ENCODE measurements around the gene INS.

DNA sequence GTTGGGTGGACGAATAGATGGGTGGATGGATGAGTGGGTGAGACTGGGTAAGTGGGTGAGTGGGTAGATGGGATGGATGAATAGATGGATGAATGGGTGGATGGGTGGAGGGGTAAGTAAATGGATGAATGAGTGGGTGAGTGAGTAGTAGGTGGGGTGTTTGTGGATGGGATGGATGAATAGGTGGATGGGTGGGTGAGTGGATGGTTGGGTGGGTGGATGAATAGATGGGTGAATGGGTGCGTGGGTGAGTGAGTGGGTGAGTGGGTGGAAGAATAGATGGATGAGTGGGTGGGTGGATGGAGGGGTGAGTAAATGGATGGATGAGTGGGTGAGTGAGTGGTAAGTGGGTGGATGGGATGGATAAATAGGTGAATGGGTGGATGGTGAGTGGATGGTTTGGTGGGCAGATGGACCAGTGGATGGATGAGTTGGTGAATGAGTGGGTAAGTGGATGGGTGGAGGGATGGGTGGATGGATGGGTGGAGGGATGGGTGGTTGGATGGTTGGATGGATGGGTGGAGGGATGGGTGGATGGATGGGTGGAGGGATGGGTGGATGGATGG is 34.4 kb downstream of the INS start:
- no peak for TF ChIP-seq RBBP5 (conservative IDR thresholded peaks at IDR 0.05)
- TF ChIP-seq CEBPB (IDR thresholded peaks at IDR 0.05; ENCODE audit: borderline replicate concordance in 1 of 2, low read depth in 2 of 2, low read length in 2 of 2): no peak
- TF ChIP-seq, protein P1, sequence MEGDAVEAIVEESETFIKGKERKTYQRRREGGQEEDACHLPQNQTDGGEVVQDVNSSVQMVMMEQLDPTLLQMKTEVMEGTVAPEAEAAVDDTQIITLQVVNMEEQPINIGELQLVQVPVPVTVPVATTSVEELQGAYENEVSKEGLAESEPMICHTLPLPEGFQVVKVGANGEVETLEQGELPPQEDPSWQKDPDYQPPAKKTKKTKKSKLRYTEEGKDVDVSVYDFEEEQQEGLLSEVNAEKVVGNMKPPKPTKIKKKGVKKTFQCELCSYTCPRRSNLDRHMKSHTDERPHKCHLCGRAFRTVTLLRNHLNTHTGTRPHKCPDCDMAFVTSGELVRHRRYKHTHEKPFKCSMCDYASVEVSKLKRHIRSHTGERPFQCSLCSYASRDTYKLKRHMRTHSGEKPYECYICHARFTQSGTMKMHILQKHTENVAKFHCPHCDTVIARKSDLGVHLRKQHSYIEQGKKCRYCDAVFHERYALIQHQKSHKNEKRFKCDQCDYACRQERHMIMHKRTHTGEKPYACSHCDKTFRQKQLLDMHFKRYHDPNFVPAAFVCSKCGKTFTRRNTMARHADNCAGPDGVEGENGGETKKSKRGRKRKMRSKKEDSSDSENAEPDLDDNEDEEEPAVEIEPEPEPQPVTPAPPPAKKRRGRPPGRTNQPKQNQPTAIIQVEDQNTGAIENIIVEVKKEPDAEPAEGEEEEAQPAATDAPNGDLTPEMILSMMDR (IDR thresholded peaks at IDR 0.05 in 2 of 3, conservative IDR thresholded peaks at IDR 0.05 in 1 of 3; ENCODE audit: control insufficient read depth in 2 of 3, extremely low read depth in 1 of 3, insufficient read depth in 1 of 3, low read depth in 3 of 3, low read length in 3 of 3): no peak
- TF ChIP-seq SRF (IDR thresholded peaks at IDR 0.05; ENCODE audit: low read depth in 2 of 2, low read length in 2 of 2): no peak
- TF ChIP-seq PML (IDR thresholded peaks at IDR 0.05; ENCODE audit: low read length): no peak
